HG03066 (cell line): ENCODE data around the gene PITPNM3.

Source experiments
- ATAC-seq: cut with Tn5 transposase; IDR thresholded peaks from one replicate; pipeline ENCODE4 v1.9.1; 2021; ENCODE audit warnings: low read depth; ENCODE audit not compliant: unreplicated experiment

Gene PITPNM3

DNA sequence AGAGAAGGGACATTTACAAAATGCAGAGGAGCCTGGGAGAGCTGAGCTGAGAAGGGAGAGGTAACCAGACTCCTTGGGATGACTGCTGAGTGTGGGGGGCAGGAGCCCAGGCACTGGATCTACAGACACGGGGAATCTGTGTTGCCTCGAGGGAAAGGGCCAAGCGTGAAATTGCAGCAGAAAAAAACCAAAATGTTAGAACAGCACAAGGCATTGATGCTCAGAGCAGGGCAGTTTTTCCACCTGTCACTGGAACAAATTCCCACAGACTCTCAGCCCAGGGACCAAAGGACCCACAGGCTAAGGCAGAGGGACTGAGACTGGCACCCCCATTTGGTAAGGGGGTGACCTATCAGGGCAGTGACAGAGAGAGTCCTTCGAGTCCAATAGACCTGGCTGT is 2.0 kb downstream of the PITPNM3 start:
- no peak for ATAC-seq

- no peak for ATAC-seq
These were observed 4.4 kb downstream of the PITPNM3 start for GRCh38 chr17:6551869-6552531.

DNA sequence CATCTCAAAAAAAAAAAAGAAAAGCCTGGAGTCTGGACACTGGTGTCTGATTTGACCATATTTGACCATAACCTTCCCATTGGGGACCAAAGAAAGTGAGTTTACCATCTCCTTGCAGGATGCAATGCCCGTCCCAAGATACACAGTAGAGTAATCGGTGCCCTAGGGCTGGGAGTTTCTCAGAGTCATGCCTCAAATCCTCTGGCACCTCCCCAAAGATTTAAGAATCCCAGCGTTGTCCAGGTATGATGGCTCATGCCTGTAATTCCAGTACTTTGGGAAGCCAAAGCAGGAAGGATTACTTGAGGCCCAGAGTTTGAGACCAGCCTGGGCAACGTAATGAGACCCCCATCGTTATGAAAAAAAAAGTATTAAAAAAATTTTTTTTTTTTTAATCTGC is 5.0 kb downstream of the PITPNM3 start:
- no peak for ATAC-seq

DNA sequence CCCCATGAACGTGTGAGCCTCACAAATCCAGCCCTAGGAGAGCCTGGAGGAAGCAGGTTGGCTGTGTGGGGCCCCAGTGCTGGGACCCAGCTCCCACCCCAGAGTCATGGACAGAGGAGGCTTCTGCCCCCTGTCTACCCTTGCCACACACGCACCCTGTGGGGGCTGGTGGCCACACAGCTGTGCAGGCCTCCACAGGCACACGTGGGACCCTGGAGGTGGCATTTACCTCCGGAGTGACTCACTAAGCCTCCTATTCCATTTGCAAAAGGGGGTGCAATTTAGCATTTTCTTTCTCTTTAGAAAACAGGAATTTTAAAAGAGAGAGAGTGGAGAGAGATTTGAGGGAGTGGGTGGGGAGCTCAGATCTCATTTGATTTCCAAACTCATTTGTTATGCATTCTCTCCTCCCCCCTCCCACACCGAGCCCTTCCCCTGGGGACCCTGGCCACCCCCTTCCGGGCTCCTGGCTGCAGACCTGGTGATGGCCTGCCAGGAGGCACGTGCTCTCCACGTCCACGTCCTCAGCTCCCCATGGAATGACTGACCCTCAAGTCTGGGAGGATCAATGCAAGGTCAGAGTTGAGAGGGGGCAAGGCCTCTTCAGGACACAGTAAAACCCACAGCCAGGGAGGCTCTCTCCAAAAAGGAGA is 6.8 kb downstream of the PITPNM3 start:
- no peak for ATAC-seq

GRCh38 chr17:6548578-6549330 is 7.6 kb downstream of the PITPNM3 start:
- ATAC-seq: no peak

GRCh38 chr17:6548034-6548433 is 8.3 kb downstream of the PITPNM3 start:
- no peak for ATAC-seq

DNA sequence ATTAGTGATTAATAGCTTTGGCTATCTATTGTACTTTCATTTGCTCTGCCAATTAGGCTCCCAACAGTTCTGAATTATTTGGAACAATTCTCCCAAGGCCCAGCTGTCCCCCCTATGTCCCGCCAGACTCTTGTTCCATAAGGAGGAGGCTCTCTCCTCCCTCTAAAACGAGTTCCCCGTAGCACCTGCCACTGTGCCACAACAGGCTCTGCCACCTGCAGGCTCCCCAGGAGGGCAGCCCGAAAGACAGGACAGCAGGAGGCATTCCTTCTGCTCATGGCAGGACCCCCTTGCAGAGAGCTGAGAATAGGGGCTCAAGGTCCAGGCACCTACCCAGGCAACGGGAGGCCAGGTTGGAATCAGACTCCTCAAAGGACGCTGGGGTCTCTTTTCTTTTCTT is 9.0 kb downstream of the PITPNM3 start:
- no peak for ATAC-seq

DNA sequence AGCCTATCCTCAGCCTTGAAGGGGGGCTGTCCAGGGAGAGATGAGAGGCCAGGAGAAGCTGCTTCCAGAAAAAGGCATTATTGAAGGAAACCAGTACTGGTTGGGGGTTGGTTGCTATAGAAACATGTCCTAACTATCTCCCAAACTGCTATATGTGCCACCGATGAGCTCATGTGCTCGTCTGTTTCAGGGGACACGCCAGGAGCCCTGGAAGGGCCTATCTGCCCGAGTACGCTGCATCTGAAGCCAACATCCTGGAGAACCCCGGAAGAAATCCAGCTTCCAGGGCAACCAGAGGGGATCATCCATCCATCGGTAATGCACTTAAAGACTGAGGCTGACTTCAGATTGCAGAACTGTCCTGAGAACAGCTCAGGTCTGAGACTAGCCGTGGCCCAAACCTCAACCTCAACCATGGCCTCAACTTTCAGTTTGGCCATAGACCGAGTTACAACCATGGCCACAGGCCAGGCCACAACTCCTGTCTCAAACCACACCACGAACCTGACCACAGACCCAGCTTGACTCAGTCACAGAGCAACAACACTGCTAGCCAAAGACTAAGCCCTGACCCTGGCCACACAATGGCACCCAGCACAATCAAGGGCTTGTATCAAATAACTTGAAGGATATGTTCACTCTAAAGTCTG is 10.2 kb downstream of the PITPNM3 start:
- ATAC-seq: no peak

DNA sequence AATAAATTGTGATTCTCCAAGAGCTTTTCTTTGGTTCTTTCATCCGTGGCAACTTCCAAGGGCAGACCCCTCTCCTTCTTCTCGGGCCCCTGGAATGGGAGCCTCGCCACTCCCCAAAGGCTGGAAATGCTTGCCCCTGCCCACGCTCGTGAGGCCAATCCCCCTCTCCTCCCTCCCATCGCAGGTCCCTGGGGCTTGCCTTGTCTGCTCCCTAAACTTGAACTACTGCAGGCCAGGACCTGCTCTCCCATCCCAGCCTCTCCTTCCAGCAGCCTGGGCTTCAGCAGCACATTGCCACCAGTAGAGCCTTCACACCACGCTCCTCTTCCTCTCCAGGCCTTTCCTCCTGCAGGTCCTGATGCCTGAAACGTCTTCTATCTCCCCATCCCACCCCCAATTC is 11.1 kb downstream of the PITPNM3 start:
- no peak for ATAC-seq

GRCh38 chr17:6544011-6544370 is 12.4 kb downstream of the PITPNM3 start:
- ATAC-seq: no peak

GRCh38 chr17:6543079-6544010 is 13.0 kb downstream of the PITPNM3 start:
- no peak for ATAC-seq

DNA sequence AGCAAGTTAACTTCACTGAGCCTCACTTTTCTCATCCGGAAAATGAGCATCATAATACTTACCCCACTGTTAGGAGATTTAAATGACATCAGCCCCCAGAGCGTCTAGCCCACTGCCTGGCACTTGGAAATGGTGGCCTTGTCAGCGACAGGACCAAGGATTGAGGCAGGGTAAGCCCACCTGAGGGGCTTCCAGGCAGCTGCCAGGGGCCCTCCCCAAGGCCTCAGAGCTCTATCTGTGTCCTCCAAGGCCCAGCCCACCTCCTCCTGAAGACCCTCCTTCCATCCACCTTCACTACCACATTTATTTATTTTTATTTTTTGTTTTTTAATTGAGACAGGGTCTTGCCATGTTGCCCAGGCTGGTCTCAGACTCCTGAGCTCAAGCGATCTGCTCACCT is 13.8 kb downstream of the PITPNM3 start:
- no peak for ATAC-seq

DNA sequence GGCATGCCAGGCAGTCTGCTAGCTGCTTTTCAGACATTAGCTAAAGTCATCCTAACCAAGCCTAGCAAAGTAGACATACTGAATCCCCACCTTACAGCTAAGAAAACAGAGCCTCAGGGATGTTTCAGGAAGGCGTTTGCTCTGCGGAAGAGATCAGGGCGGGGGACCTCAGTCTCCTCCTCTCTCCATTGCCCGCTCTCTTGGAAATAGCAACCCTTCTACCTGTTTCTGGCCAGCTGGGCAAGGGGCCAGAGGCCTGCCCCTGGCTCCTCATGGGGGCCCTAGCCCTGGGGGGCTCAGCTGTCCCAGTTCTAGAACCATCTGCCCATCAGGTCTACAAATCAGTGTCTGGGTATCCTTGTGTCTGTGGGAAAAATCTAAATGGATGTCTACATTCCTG is 14.5 kb downstream of the PITPNM3 start:
- ATAC-seq: no peak

- no peak for ATAC-seq
These were observed 16.5 kb downstream of the PITPNM3 start for GRCh38 chr17:6539871-6540270.

DNA sequence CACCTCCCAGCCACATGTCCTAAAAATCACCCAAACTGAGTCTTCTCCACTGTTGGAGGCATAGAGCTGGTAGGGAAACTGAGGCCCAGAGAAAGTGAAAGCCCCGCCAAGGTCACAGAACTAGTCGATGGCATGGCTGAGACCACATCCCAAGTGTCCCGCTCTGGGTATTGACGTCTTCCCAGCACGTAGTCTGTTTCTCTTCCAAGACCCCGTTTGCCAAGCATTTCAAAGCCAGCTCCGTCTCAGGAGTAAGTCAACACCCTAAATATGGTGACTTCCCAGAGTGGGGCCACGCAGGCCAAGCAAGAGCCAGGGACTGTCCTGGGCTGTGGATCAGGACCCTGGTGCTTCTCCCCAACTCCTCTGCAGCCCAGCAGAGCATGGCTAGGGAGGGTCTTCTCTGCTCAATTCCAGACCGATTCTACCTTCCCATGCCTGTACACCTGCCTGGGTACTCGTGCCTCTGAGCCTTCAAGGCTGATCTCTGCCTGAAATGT is 19.7 kb downstream of the PITPNM3 start:
- no peak for ATAC-seq

DNA sequence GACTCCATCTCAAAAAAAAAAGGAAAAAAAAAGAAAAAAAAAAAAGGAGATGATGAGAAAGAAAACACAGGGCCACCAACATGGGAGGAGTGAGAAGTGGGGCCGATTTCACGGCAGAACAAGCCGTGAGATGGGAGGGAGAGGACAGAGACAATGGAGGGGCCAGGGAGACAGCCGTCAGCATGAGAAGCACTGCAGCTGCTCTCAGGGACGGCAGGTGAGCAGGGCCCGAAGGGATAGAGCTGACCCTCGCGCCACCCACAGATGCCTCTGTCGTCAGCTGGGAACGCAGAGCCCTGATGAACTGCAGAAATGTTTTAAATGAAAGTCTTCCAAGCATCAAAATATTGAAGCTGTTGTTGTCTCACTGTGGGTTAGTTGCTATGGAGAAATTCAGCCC is 20.3 kb downstream of the PITPNM3 start:
- ATAC-seq: no peak

GRCh38 chr17:6534846-6535514 is 21.4 kb downstream of the PITPNM3 start:
- no peak for ATAC-seq

- ATAC-seq: no peak
These were observed 23.9 kb downstream of the PITPNM3 start for GRCh38 chr17:6532441-6532885.

- ATAC-seq: no peak
These were observed 24.8 kb downstream of the PITPNM3 start for GRCh38 chr17:6531575-6531974.
